Stomach smooth muscle (tissue), 2 donors: ENCODE measurements around the gene WDFY4.

Experiments used
- H3K27ac ChIP-seq: one replicate; pipeline ENCODE4 v1.7.0; 2013; ENCODE audit warnings: mild to moderate bottlenecking, low read length, inconsistent platforms
- H3K27me3 ChIP-seq, 2 donors: one replicate each; pipeline ENCODE4 v1.7.0; 2013; ENCODE audit warnings: low read length in 2 of 2; ENCODE audit not compliant: insufficient read depth in 2 of 2, control insufficient read depth in 1 of 2
- H3K36me3 ChIP-seq, 2 donors: one replicate each; pipeline ENCODE4 v1.7.0; 2013; ENCODE audit warnings: low read length in 2 of 2; ENCODE audit not compliant: control insufficient read depth in 2 of 2, insufficient read depth in 2 of 2
- H3K4me1 ChIP-seq: one replicate; pipeline ENCODE4 v1.7.0; 2013; ENCODE audit warnings: low read length; ENCODE audit not compliant: control insufficient read depth, insufficient read depth
- H3K4me3 ChIP-seq, 2 donors: one replicate each; pipeline ENCODE4 v1.7.0; 2013; ENCODE audit warnings: low read length in 2 of 2
- H3K9ac ChIP-seq, 2 donors: one replicate each; pipeline ENCODE4 v1.7.0; 2013; ENCODE audit warnings: low read length in 2 of 2, mild to moderate bottlenecking in 1 of 2
- H3K9me3 ChIP-seq, 2 donors: one replicate each; pipeline ENCODE4 v1.7.0; 2013; ENCODE audit warnings: low read length in 2 of 2; ENCODE audit not compliant: control insufficient read depth in 2 of 2
- donor health status: healthy.
- donor health status: Pancreatic carcinoma.

Gene WDFY4

DNA sequence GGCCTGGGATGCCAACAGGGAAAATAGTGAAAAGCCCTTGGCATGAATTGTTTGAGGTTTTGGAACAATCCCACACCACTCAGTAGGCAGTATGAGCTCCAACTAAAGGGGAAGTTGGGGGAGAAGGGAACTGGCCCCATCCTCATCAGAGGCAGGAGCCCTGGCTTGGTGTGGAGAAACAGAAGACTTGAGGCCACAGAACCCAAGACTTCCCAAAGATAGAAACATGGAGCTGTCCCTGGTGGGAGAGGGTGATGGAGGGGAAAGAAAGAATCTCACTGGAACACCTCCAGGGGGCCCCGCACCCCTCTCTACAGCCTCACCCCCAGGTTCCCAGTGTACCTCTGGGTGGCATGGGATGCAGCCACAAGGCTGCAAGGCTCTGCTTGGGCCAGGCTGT lies 345.0 kb downstream of the WDFY4 start:
- Histone ChIP-seq H3K27ac (no peak overlapping the region), H3K9me3 (no peaks in the 10 kb centered on the region), H3K4me1 (no peaks in the 10 kb centered on the region), H3K27me3 (no peaks in the 10 kb centered on the region), H3K9ac (no peak overlapping the region), H3K4me3 (no peak overlapping the region), H3K36me3 (peaks cover 0 to 6% of the 10 kb centered on the region in 2 donors)
